A549 (cell line): ENCODE data around the gene SIK3. TPM values are rescaled to one million over a fixed set of nuclear protein-coding genes. Genes with fewer than 3 reads are reported as not detected.

Experiments used
- ATAC-seq, 2 experiments: fragments of 200-7000 bp in 1 of 2; fragments of >200 bp in 1 of 2; cut with Nextera tagmentation in 1 of 2; cut with Tn5 transposase in 1 of 2; 3 replicates each; pipeline versions ENCODE4 v1.8.0 to v1.9.1; 2018 to 2020; ENCODE audit warnings: mild to moderate bottlenecking in 1 of 2, moderate library complexity in 1 of 2
- CTCF ChIA-PET: fragments of 300-600 bp; sonication (Branson Sonifier 250); formaldehyde crosslinking; extraction: SDS; loops from one replicate; lab custom pipeline; 2021; ENCODE audit warnings: antibody characterized with exemption, inconsistent platforms; lab: Yijun Ruan, JAX
- POLR2A ChIA-PET: fragments of 350-600 bp; formaldehyde crosslinking; extraction: SDS; loops from one replicate; lab custom pipeline; 2021; ENCODE audit warnings: antibody characterized with exemption, inconsistent platforms; lab: Yijun Ruan, JAX
- DNase-seq, 2 experiments: peaks; one replicate each; pipeline versions ENCODE4 v3.0.0 to v3.0.0-alpha.2; 2011 to 2016; ENCODE audit warnings: low read depth in 1 of 2, low spot score in 1 of 2
- FAIRE-seq: peaks from 2 replicates; lab custom pipeline; 2011; peaks lifted over from hg19 to GRCh38; lab: Jason Lieb, UNC
- H3K27ac ChIP-seq, 2 experiments: fragments of >200 bp; sonication (Bioruptor Twin); formaldehyde crosslinking; 3 replicates each; pipeline ENCODE4 v1.5.1; 2016 to 2017
- H3K4me1 ChIP-seq: fragments of >200 bp; sonication (Bioruptor Twin); formaldehyde crosslinking; 3 replicates; pipeline ENCODE4 v1.6.1; 2016
- H3K4me2 ChIP-seq: fragments of >200 bp; sonication (Bioruptor Twin); formaldehyde crosslinking; 3 replicates; pipeline ENCODE4 v1.6.1; 2016
- H3K4me3 ChIP-seq: fragments of >200 bp; sonication (Bioruptor Twin); formaldehyde crosslinking; 3 replicates; pipeline ENCODE4 v1.5.1; 2016
- H3K9me3 ChIP-seq: fragments of >200 bp; sonication (Bioruptor Twin); formaldehyde crosslinking; 3 replicates; pipeline ENCODE4 v1.6.1; 2016
- CBX2 ChIP-seq: fragments of 200-600 bp; sonication (generic); IDR thresholded peaks from 2 replicates; pipeline ENCODE4 v1.6.1; 2016; ENCODE audit warnings: low read depth, mild to moderate bottlenecking, borderline replicate concordance
- CBX8 ChIP-seq: fragments of 200-600 bp; sonication (generic); IDR thresholded peaks from 2 replicates; pipeline ENCODE4 v1.6.1; 2016
- CEBPB ChIP-seq, 2 experiments: fragments of >200 bp in 1 of 2; sonication (Bioruptor Twin) in 1 of 2; formaldehyde crosslinking in 1 of 2; IDR thresholded peaks; 2 replicates each; pipeline ENCODE4 v1.6.1; 2012 to 2016
- ESRRA ChIP-seq: fragments of 150-350 bp; IDR thresholded peaks from 2 replicates; pipeline ENCODE4 v1.6.1; 2014; ENCODE audit warnings: mild to moderate bottlenecking, low read length, borderline replicate concordance
- GATA3 ChIP-seq: IDR thresholded peaks from 2 replicates; pipeline ENCODE4 v1.6.1; 2012; ENCODE audit warnings: borderline replicate concordance
- HOXA7 ChIP-seq: fragments of 250-450 bp; sonication (Bioruptor Pico); IDR thresholded peaks from 2 replicates; pipeline ENCODE4 v1.5.0; 2020; ENCODE audit warnings: mild to moderate bottlenecking, moderate library complexity
- HOXB5 ChIP-seq: fragments of 250-450 bp; sonication (Bioruptor Pico); IDR thresholded peaks from 2 replicates; pipeline ENCODE4 v1.5.0; 2020; ENCODE audit warnings: mild to moderate bottlenecking, moderate library complexity
- JUN ChIP-seq, 2 experiments: fragments of >200 bp; sonication (Bioruptor Twin); formaldehyde crosslinking; IDR thresholded peaks; 2 replicates in 1 of 2; 3 replicates in 1 of 2; pipeline ENCODE4 v1.6.1; 2016 to 2017
- KDM5A ChIP-seq: fragments of 200-600 bp; sonication (generic); IDR thresholded peaks from 2 replicates; pipeline ENCODE4 v1.6.1; 2016; ENCODE audit warnings: antibody characterized with exemption, mild to moderate bottlenecking
- MAZ ChIP-seq: fragments of 150-350 bp; IDR thresholded peaks from 2 replicates; pipeline ENCODE4 v1.6.1; 2014; ENCODE audit warnings: antibody characterized with exemption, low read depth, low read length, borderline replicate concordance
- MYC ChIP-seq: IDR thresholded peaks from 2 replicates; pipeline ENCODE4 v1.6.1; 2012; ENCODE audit warnings: mild to moderate bottlenecking, inconsistent platforms, low read length, improper control_type of control experiment, borderline replicate concordance
- NR3C1 ChIP-seq: fragments of >200 bp; sonication (Bioruptor Twin); formaldehyde crosslinking; IDR thresholded peaks from 3 replicates; pipeline ENCODE4 v1.6.1; 2017
- RAD21 ChIP-seq, 2 experiments: fragments of >200 bp in 1 of 2; sonication (Bioruptor Twin) in 1 of 2; formaldehyde crosslinking in 1 of 2; IDR thresholded peaks in 1 of 2; conservative IDR thresholded peaks in 1 of 2; 2 replicates in 1 of 2; 3 replicates in 1 of 2; pipeline ENCODE4 v1.6.1; 2012 to 2018; ENCODE audit warnings: inconsistent platforms in 1 of 2
- RARB ChIP-seq: fragments of 250-450 bp; sonication (Bioruptor Pico); IDR thresholded peaks from 2 replicates; pipeline ENCODE4 v1.8.0; 2021; ENCODE audit warnings: mild to moderate bottlenecking, moderate library complexity
- RCOR1 ChIP-seq: fragments of 150-350 bp; IDR thresholded peaks from 2 replicates; pipeline ENCODE4 v1.6.1; 2014; ENCODE audit warnings: antibody characterized with exemption, low read length, low read depth
- RFX5 ChIP-seq: fragments of 450-650 bp; IDR thresholded peaks from 2 replicates; pipeline ENCODE4 v1.7.1; 2014; ENCODE audit warnings: antibody characterized with exemption, mild to moderate bottlenecking, moderate library complexity
- SMC3 ChIP-seq: fragments of >200 bp; sonication (Bioruptor Twin); formaldehyde crosslinking; IDR thresholded peaks from 3 replicates; pipeline ENCODE4 v1.6.1; 2018; ENCODE audit warnings: inconsistent platforms
- TFCP2L1 ChIP-seq: fragments of 250-450 bp; sonication (Bioruptor Pico); IDR thresholded peaks from 2 replicates; pipeline ENCODE4 v1.5.0; 2021; ENCODE audit warnings: mild to moderate bottlenecking
- WGBS: methylation state at CpG from one replicate; pipeline ENCODE4 v1.1.6; 2017; ENCODE audit errors: missing lambda C conversion rate; 5-methylcytosine and 5-hydroxymethylcytosine counted together
- polyA plus RNA-seq, 4 experiments: library from polyadenylated mRNA; depleted of rRNA in 3 of 4; stranded (reverse); fragments of >200 nt; fragmentation: RNase III in 1 of 4; extraction: RNeasy Plus Mini Kit Qiagen cat#74134 plus additional on column Dnase treatment in 1 of 4; gene quantifications; 2 replicates in 3 of 4; 3 replicates in 1 of 4; pipeline ENCODE4 v1.2.3, GENCODE V29; 2011 to 2017
- TF ChIP-seq, protein P1 (sequence below): fragments of 200-600 bp; sonication (generic); IDR thresholded peaks from 2 replicates; pipeline ENCODE4 v1.6.1; 2016; ENCODE audit warnings: antibody characterized with exemption, mild to moderate bottlenecking, moderate library complexity
- TF ChIP-seq, protein P2 (sequence below): fragments of 250-450 bp; sonication (Bioruptor Pico); IDR thresholded peaks from 2 replicates; pipeline ENCODE4 v1.5.0; 2021; ENCODE audit warnings: mild to moderate bottlenecking, moderate library complexity, borderline replicate concordance
- TF ChIP-seq, protein P3 (sequence below): fragments of 250-450 bp; sonication (Bioruptor Pico); IDR thresholded peaks from 2 replicates; pipeline ENCODE4 v1.5.0; 2020; ENCODE audit warnings: low read depth, mild to moderate bottlenecking, moderate library complexity
- TF ChIP-seq, protein P4 (sequence below): fragments of >200 bp; sonication (Bioruptor Twin); formaldehyde crosslinking; IDR thresholded peaks from 3 replicates; pipeline ENCODE4 v1.5.1; 2016

The SIK3 gene
- polyA plus RNA-seq, 2 of the 4 experiments (the other 2 are of a cell fraction) = 8.2 to 9.0 TPM

DNA sequence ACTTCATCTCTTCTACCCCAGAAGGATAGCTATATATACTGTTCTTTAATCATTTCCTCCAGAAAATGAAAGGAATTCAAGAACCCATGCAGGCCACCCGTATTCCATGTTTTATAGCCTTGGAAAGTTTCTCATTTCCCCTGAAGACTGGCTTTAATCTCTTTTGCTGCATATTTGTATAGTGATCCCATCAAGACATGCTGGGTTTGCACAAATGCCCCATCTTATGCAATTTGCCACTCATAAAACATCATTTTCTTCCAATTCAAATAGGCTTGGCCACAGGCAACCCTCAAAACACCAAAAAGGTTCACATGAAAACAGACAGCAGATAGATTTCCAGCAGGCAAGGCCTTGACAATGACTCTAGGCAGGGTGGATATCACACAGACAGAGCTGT is 232.5 kb downstream of the SIK3 start (continued):
- TF ChIP-seq, protein P1, sequence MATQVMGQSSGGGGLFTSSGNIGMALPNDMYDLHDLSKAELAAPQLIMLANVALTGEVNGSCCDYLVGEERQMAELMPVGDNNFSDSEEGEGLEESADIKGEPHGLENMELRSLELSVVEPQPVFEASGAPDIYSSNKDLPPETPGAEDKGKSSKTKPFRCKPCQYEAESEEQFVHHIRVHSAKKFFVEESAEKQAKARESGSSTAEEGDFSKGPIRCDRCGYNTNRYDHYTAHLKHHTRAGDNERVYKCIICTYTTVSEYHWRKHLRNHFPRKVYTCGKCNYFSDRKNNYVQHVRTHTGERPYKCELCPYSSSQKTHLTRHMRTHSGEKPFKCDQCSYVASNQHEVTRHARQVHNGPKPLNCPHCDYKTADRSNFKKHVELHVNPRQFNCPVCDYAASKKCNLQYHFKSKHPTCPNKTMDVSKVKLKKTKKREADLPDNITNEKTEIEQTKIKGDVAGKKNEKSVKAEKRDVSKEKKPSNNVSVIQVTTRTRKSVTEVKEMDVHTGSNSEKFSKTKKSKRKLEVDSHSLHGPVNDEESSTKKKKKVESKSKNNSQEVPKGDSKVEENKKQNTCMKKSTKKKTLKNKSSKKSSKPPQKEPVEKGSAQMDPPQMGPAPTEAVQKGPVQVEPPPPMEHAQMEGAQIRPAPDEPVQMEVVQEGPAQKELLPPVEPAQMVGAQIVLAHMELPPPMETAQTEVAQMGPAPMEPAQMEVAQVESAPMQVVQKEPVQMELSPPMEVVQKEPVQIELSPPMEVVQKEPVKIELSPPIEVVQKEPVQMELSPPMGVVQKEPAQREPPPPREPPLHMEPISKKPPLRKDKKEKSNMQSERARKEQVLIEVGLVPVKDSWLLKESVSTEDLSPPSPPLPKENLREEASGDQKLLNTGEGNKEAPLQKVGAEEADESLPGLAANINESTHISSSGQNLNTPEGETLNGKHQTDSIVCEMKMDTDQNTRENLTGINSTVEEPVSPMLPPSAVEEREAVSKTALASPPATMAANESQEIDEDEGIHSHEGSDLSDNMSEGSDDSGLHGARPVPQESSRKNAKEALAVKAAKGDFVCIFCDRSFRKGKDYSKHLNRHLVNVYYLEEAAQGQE = no peak
- TF ChIP-seq HOXA7 (no peak), GATA3 (no peak), JUN (IDR thresholded peaks at IDR 0.05) (no peak), ESRRA (no peak)
- TF ChIP-seq, protein P2, sequence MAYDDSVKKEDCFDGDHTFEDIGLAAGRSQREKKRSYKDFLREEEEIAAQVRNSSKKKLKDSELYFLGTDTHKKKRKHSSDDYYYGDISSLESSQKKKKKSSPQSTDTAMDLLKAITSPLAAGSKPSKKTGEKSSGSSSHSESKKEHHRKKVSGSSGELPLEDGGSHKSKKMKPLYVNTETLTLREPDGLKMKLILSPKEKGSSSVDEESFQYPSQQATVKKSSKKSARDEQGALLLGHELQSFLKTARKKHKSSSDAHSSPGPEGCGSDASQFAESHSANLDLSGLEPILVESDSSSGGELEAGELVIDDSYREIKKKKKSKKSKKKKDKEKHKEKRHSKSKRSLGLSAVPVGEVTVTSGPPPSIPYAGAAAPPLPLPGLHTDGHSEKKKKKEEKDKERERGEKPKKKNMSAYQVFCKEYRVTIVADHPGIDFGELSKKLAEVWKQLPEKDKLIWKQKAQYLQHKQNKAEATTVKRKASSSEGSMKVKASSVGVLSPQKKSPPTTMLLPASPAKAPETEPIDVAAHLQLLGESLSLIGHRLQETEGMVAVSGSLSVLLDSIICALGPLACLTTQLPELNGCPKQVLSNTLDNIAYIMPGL = no peak

DNA sequence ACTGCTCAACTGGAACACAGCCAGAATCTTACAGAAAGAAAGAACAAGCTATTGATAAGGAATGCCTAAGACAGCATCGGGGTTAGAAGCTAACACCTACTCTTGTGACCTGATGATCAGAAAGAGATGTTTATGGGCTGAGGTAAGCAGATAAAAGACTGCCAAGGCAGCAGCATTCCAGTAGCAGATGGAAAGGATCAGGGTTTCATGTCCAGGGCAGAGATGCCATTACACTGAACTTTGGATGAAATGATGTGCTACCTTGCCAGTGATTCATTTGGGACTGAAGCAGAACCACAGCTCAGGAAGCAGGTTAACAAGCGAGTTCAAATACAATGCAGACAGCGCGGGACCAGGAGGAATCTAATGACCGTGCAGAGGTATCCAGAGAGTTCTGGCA is 233.7 kb downstream of the SIK3 start:
- FAIRE-seq (no peak), ATAC-seq (no peak), DNase-seq (no peak)
- ChIA-PET POLR2A (no interaction called here), CTCF (interaction anchor here (1.1 to 2.5 kb wide), 3 partner anchors 10 to 365 kb away, joined by 4 to 17 read pairs (median 4); no protein-coding TSS in a partner anchor)
- Histone ChIP-seq H3K4me1 (no peaks in the 10 kb centered on the region), H3K4me3 (no peak overlapping the region), H3K27ac (no peak overlapping the region), H3K4me2 (no peak overlapping the region), H3K9me3 (no peaks in the 10 kb centered on the region)
- TF ChIP-seq HOXA7 = no peak
- no peak for TF ChIP-seq MAZ
- TF ChIP-seq, protein P1 = no peak
- TF ChIP-seq RFX5 = no peak
- TF ChIP-seq, protein P3, sequence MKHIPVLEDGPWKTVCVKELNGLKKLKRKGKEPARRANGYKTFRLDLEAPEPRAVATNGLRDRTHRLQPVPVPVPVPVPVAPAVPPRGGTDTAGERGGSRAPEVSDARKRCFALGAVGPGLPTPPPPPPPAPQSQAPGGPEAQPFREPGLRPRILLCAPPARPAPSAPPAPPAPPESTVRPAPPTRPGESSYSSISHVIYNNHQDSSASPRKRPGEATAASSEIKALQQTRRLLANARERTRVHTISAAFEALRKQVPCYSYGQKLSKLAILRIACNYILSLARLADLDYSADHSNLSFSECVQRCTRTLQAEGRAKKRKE = no peak
- TF ChIP-seq RARB (CRISPR knock-in tag) = no peak
- TF ChIP-seq, protein P4, sequence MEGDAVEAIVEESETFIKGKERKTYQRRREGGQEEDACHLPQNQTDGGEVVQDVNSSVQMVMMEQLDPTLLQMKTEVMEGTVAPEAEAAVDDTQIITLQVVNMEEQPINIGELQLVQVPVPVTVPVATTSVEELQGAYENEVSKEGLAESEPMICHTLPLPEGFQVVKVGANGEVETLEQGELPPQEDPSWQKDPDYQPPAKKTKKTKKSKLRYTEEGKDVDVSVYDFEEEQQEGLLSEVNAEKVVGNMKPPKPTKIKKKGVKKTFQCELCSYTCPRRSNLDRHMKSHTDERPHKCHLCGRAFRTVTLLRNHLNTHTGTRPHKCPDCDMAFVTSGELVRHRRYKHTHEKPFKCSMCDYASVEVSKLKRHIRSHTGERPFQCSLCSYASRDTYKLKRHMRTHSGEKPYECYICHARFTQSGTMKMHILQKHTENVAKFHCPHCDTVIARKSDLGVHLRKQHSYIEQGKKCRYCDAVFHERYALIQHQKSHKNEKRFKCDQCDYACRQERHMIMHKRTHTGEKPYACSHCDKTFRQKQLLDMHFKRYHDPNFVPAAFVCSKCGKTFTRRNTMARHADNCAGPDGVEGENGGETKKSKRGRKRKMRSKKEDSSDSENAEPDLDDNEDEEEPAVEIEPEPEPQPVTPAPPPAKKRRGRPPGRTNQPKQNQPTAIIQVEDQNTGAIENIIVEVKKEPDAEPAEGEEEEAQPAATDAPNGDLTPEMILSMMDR = no peak
- TF ChIP-seq SMC3 = no peak
- no peak for TF ChIP-seq RAD21 (conservative IDR thresholded peaks at IDR 0.05 in 1 of 2, IDR thresholded peaks at IDR 0.05 in 1 of 2)
- TF ChIP-seq HOXB5 = no peak
- TF ChIP-seq NR3C1 = no peak
- TF ChIP-seq TFCP2L1 (CRISPR knock-in tag) = no peak
- no peak for TF ChIP-seq RCOR1
- TF ChIP-seq CEBPB (IDR thresholded peaks at IDR 0.05) = no peak
- TF ChIP-seq CBX2 = no peak
- no peak for TF ChIP-seq CBX8
- no peak for TF ChIP-seq GATA3
- TF ChIP-seq MYC = no peak
- no peak for TF ChIP-seq KDM5A
- WGBS = 93% methylated on average over 5 of the region's 5 CpGs
